NK-92 (cell line): ENCODE data around the gene FKBP5.
"Not testable (repeated sequence)": the region's sequence is repeated elsewhere in the genome, so short reads cannot be mapped to it uniquely, and the experiment has no call there.

ENCODE experiments used
- DNase-seq: peaks from one replicate; lab custom pipeline; 2025; ENCODE audit not compliant: unreplicated experiment; lab: John Stamatoyannopoulos, UW

Gene FKBP5

GRCh38 chr6:35688605-35689322 is at the start of gene FKBP5:
FKBP5 (minus strand) TSS chr6:35688915; CDS start chr6:35642824, 46,091 bp downstream.
- DNase-seq = peak; percentile 23

GRCh38 chr6:35737413-35738211 is 48.9 kb upstream of the FKBP5 start:
- DNase-seq = no peak

- DNase-seq = no peak
These were observed 48.3 kb upstream of the FKBP5 start, which contains the start of gene ARMC12 for GRCh38 chr6:35736982-35737412. ARMC12 (plus strand) TSS chr6:35737032; CDS start chr6:35737109, 77 bp downstream.

- peak; percentile 35 for DNase-seq
These were observed 47.7 kb upstream of the FKBP5 start for GRCh38 chr6:35736253-35736894.

- no peak for DNase-seq
These were observed 46.7 kb upstream of the FKBP5 start for GRCh38 chr6:35735452-35735851.

GRCh38 chr6:35734319-35734718 is 45.6 kb upstream of the FKBP5 start:
- not testable (repeated sequence) for DNase-seq

- no peak for DNase-seq
These were observed 44.9 kb upstream of the FKBP5 start for GRCh38 chr6:35733633-35734032.

GRCh38 chr6:35731736-35732532 is 43.2 kb upstream of the FKBP5 start:
- peak; percentile 27 for DNase-seq

GRCh38 chr6:35731414-35731735 is 42.7 kb upstream of the FKBP5 start:
- DNase-seq = peak; percentile 59

GRCh38 chr6:35730745-35731413 is 42.2 kb upstream of the FKBP5 start:
- DNase-seq = no peak

GRCh38 chr6:35729722-35730121 is 41.0 kb upstream of the FKBP5 start:
- no peak for DNase-seq

- no peak for DNase-seq
These were observed 40.3 kb upstream of the FKBP5 start for GRCh38 chr6:35728683-35729678.

GRCh38 chr6:35727935-35728682 is 39.4 kb upstream of the FKBP5 start:
- DNase-seq = peak; percentile 44

- no peak for DNase-seq
These were observed 38.7 kb upstream of the FKBP5 start for GRCh38 chr6:35727231-35727934.

- DNase-seq = no peak
These were observed 37.2 kb upstream of the FKBP5 start for GRCh38 chr6:35725721-35726438.

GRCh38 chr6:35725081-35725708 is 36.5 kb upstream of the FKBP5 start:
- DNase-seq = no peak

- DNase-seq = no peak
These were observed 35.8 kb upstream of the FKBP5 start for GRCh38 chr6:35724471-35724870.
